Naive thymus-derived CD8-positive, alpha-beta T cell (primary cell): Measurements from ENCODE around the gene ABLIM2. TPM values are rescaled to one million over a fixed set of nuclear protein-coding genes. Genes with fewer than 3 reads are reported as not detected.
A peak's percentile ranks its signal among the peaks of the same experiment; 100 is the strongest.

ENCODE experiments used
- ATAC-seq, 2 donors: fragments of 150-1000 bp; cut with Tn5 transposase in 1 of 2; sonication (Bioruptor Pico), chemical (Tn5 transposase) in 1 of 2; 1 replicate in 1 of 2; 2 replicates in 1 of 2; pipeline ENCODE4 v1.10.0; 2021; ENCODE audit warnings: mild to moderate bottlenecking in 2 of 2, moderate library complexity in 2 of 2
- POLR2A ChIA-PET: fragments of 350-600 bp; sonication (Branson Sonifier 250); formaldehyde crosslinking; loops from one replicate; lab custom pipeline; 2021; ENCODE audit warnings: antibody characterized with exemption; lab: Charles Lee
- DNase-seq, 10 donors: peaks; one replicate each; pipeline versions ENCODE4 v3.0.0 to v3.0.0-alpha.2; 2020 to 2022
- H3K27ac Mint-ChIP-seq, 10 donors: one replicate each; pipeline ENCODE4 v1.8.0; 2020 to 2022; ENCODE audit warnings: mild to moderate bottlenecking in 10 of 10, mixed read lengths in 10 of 10, moderate library complexity in 4 of 10, inconsistent platforms in 1 of 10
- H3K27me3 Mint-ChIP-seq, 5 donors: one replicate each; pipeline ENCODE4 v1.8.0; 2021 to 2022; ENCODE audit warnings: mixed read lengths in 5 of 5
- H3K36me3 Mint-ChIP-seq, 3 donors: one replicate each; pipeline ENCODE4 v1.8.0; 2020 to 2022; ENCODE audit warnings: mixed read lengths in 3 of 3, mild to moderate bottlenecking in 2 of 3, inconsistent platforms in 1 of 3
- H3K4me1 Mint-ChIP-seq, 4 donors: one replicate each; pipeline ENCODE4 v1.8.0; 2021 to 2022; ENCODE audit warnings: mixed read lengths in 4 of 4
- H3K4me3 Mint-ChIP-seq, 10 donors: one replicate each; pipeline ENCODE4 v1.8.0; 2020 to 2022; ENCODE audit warnings: mild to moderate bottlenecking in 10 of 10, mixed read lengths in 10 of 10, moderate library complexity in 6 of 10, inconsistent platforms in 1 of 10
- H3K9me3 Mint-ChIP-seq, 9 donors: one replicate each; pipeline ENCODE4 v1.8.0; 2020 to 2022; ENCODE audit warnings: mixed read lengths in 9 of 9, mild to moderate bottlenecking in 3 of 9, inconsistent platforms in 1 of 9, moderate library complexity in 1 of 9
- polyA plus RNA-seq, 3 donors: library from polyadenylated mRNA; unstranded; fragments of 300-500 nt; fragmentation: Illumina TruSeq; gene quantifications; one replicate each; pipeline ENCODE4 v1.2.3, GENCODE V29; 2021
- total RNA-seq, 8 experiments: library from RNA in 2 of 8; stranded (reverse) in 2 of 8; gene quantifications; one replicate each; pipeline ENCODE4 v1.2.3 and lab custom pipeline; 2021 to 2026

ABLIM2 gene
- total and polyA plus RNA-seq, 5 experiments from 2014 or later = 0.47 to 4.9 (median 2.4) TPM

- POLR2A ChIA-PET = no interaction called here
- Mint-ChIP-seq H3K4me3 (no peak overlapping the region), H3K27ac (peak overlapping the region in 2 of 10 donors; percentile 52 to 58), H3K9me3 (no peaks in the 10 kb centered on the region), H3K27me3 (peaks cover 0 to 9% (median 4%) of the 10 kb centered on the region in 5 donors), H3K36me3 (no peaks in the 10 kb centered on the region), H3K4me1 (peaks cover 0 to 2% (median 0%) of the 10 kb centered on the region in 4 donors)
- no peak for DNase-seq
- ATAC-seq = no peak
These were observed 8.2 kb downstream of the ABLIM2 start for GRCh38 chr4:8150152-8151090.

- Mint-ChIP-seq H3K4me3 (no peak overlapping the region), H3K27ac (no peak overlapping the region), H3K9me3 (no peaks in the 10 kb centered on the region), H3K4me1 (peaks cover 0 to 2% (median 0%) of the 10 kb centered on the region in 4 donors), H3K27me3 (peaks cover 0 to 5% (median 4%) of the 10 kb centered on the region in 5 donors), H3K36me3 (no peaks in the 10 kb centered on the region)
- DNase-seq (no peak), ATAC-seq (no peak)
- POLR2A ChIA-PET = no interaction called here
These were observed 8.9 kb downstream of the ABLIM2 start for GRCh38 chr4:8149664-8150063.

GRCh38 chr4:8148785-8149435 is 9.7 kb downstream of the ABLIM2 start:
- H3K27ac Mint-ChIP-seq = no peak overlapping the region
- DNase-seq (no peak), ATAC-seq (no peak)
- no peaks in the 10 kb centered on the region for H3K9me3 Mint-ChIP-seq
- no peak overlapping the region for H3K4me3 Mint-ChIP-seq
- POLR2A ChIA-PET = no interaction called here
- H3K4me1 Mint-ChIP-seq = peaks cover 0 to 2% (median 0%) of the 10 kb centered on the region in 4 donors
- no peaks in the 10 kb centered on the region for H3K36me3 Mint-ChIP-seq
- H3K27me3 Mint-ChIP-seq = peaks cover 0 to 7% (median 4%) of the 10 kb centered on the region in 5 donors

- Mint-ChIP-seq H3K27ac (peak overlapping the region in 1 of 10 donors; percentile 41), H3K36me3 (no peaks in the 10 kb centered on the region), H3K9me3 (no peaks in the 10 kb centered on the region), H3K27me3 (peaks cover 0 to 10% (median 9%) of the 10 kb centered on the region in 5 donors), H3K4me1 (peaks cover 0 to 2% (median 0%) of the 10 kb centered on the region in 4 donors), H3K4me3 (no peak overlapping the region)
- POLR2A ChIA-PET = no interaction called here
- ATAC-seq = no peak
- no peak for DNase-seq
These were observed 10.5 kb downstream of the ABLIM2 start for GRCh38 chr4:8148159-8148558.

GRCh38 chr4:8147231-8147970 is 11.2 kb downstream of the ABLIM2 start:
- POLR2A ChIA-PET = no interaction called here
- Mint-ChIP-seq H3K9me3 (no peaks in the 10 kb centered on the region), H3K27ac (peak overlapping the region in 1 of 10 donors; percentile 15), H3K4me1 (peaks cover 0 to 2% (median 0%) of the 10 kb centered on the region in 4 donors), H3K27me3 (peaks cover 0 to 15% (median 9%) of the 10 kb centered on the region in 5 donors), H3K4me3 (no peak overlapping the region), H3K36me3 (no peaks in the 10 kb centered on the region)
- ATAC-seq = no peak
- no peak for DNase-seq

- peaks cover 0 to 5% (median 0%) of the 10 kb centered on the region in 3 donors for H3K36me3 Mint-ChIP-seq
- peaks cover 0 to 4% (median 0%) of the 10 kb centered on the region in 4 donors for H3K4me1 Mint-ChIP-seq
- peaks cover 0 to 27% (median 9%) of the 10 kb centered on the region in 5 donors for H3K27me3 Mint-ChIP-seq
- DNase-seq = no peak
- no peak for ATAC-seq
- POLR2A ChIA-PET = no interaction called here
- H3K4me3 Mint-ChIP-seq = no peak overlapping the region
- H3K27ac Mint-ChIP-seq = no peak overlapping the region
- H3K9me3 Mint-ChIP-seq = peaks cover 0 to 4% (median 2%) of the 10 kb centered on the region in 9 donors
These were observed 12.5 kb downstream of the ABLIM2 start for GRCh38 chr4:8146157-8146556.

- DNase-seq (no peak), ATAC-seq (no peak)
- no peak overlapping the region for H3K4me3 Mint-ChIP-seq
- H3K9me3 Mint-ChIP-seq = peaks cover 0 to 22% (median 11%) of the 10 kb centered on the region in 9 donors
- H3K27me3 Mint-ChIP-seq = peaks cover 0 to 31% (median 9%) of the 10 kb centered on the region in 5 donors
- POLR2A ChIA-PET = no interaction called here
- H3K27ac Mint-ChIP-seq = no peak overlapping the region
- peaks cover 0 to 4% (median 0%) of the 10 kb centered on the region in 4 donors for H3K4me1 Mint-ChIP-seq
- peaks cover 0 to 13% (median 0%) of the 10 kb centered on the region in 3 donors for H3K36me3 Mint-ChIP-seq
These were observed 14.3 kb downstream of the ABLIM2 start for GRCh38 chr4:8144359-8144758.

GRCh38 chr4:8143392-8144140 is 15.0 kb downstream of the ABLIM2 start:
- no peak overlapping the region for H3K4me3 Mint-ChIP-seq
- H3K27me3 Mint-ChIP-seq = peaks cover 0 to 31% (median 9%) of the 10 kb centered on the region in 5 donors
- ATAC-seq = no peak
- H3K9me3 Mint-ChIP-seq = peaks cover 0 to 28% (median 11%) of the 10 kb centered on the region in 9 donors
- H3K36me3 Mint-ChIP-seq = peaks cover 0 to 13% (median 0%) of the 10 kb centered on the region in 3 donors
- H3K27ac Mint-ChIP-seq = peak overlapping the region in 1 of 10 donors; percentile 78
- POLR2A ChIA-PET = no interaction called here
- no peak for DNase-seq
- peaks cover 0 to 2% (median 0%) of the 10 kb centered on the region in 4 donors for H3K4me1 Mint-ChIP-seq

GRCh38 chr4:8142556-8142955 is 16.1 kb downstream of the ABLIM2 start:
- Mint-ChIP-seq H3K27me3 (peaks cover 0 to 31% (median 12%) of the 10 kb centered on the region in 5 donors), H3K36me3 (peaks cover 0 to 16% (median 0%) of the 10 kb centered on the region in 3 donors), H3K4me3 (no peak overlapping the region), H3K27ac (no peak overlapping the region), H3K4me1 (peaks cover 0 to 2% (median 0%) of the 10 kb centered on the region in 4 donors), H3K9me3 (peaks cover 0 to 37% (median 14%) of the 10 kb centered on the region in 9 donors)
- no peak for ATAC-seq
- POLR2A ChIA-PET = no interaction called here
- DNase-seq = no peak

GRCh38 chr4:8141935-8142334 is 16.7 kb downstream of the ABLIM2 start:
- ATAC-seq = no peak
- no peak for DNase-seq
- H3K4me3 Mint-ChIP-seq = no peak overlapping the region
- H3K4me1 Mint-ChIP-seq = peaks cover 0 to 2% (median 0%) of the 10 kb centered on the region in 4 donors
- peaks cover 0 to 31% (median 12%) of the 10 kb centered on the region in 5 donors for H3K27me3 Mint-ChIP-seq
- peaks cover 0 to 16% (median 0%) of the 10 kb centered on the region in 3 donors for H3K36me3 Mint-ChIP-seq
- POLR2A ChIA-PET = no interaction called here
- H3K27ac Mint-ChIP-seq = no peak overlapping the region
- H3K9me3 Mint-ChIP-seq = peaks cover 0 to 37% (median 14%) of the 10 kb centered on the region in 9 donors

GRCh38 chr4:8140915-8141314 is 17.7 kb downstream of the ABLIM2 start:
- Mint-ChIP-seq H3K4me3 (no peak overlapping the region), H3K9me3 (peaks cover 0 to 37% (median 14%) of the 10 kb centered on the region in 9 donors), H3K27ac (no peak overlapping the region), H3K36me3 (peaks cover 0 to 16% (median 0%) of the 10 kb centered on the region in 3 donors), H3K27me3 (peaks cover 0 to 31% (median 10%) of the 10 kb centered on the region in 5 donors), H3K4me1 (peaks cover 0 to 2% (median 0%) of the 10 kb centered on the region in 4 donors)
- no peak for ATAC-seq
- POLR2A ChIA-PET = no interaction called here
- DNase-seq = no peak
